HepG2 (cell line): Measurements from ENCODE around the gene FAM89B. TPM values are rescaled to one million over a fixed set of nuclear protein-coding genes. Genes with fewer than 3 reads are reported as not detected.

Source experiments
- ASH2L ChIP-seq: fragments of 300-600, 200-600 bp; sonication (generic); IDR thresholded peaks from 2 replicates; pipeline ENCODE4 v1.7.0; 2017; ENCODE audit warnings: low read depth, mild to moderate bottlenecking, moderate library complexity, mixed read lengths, low read length; ENCODE audit not compliant: insufficient read length
- BCL6 ChIP-seq: IDR thresholded peaks from 2 replicates; pipeline ENCODE4 v1.6.1; 2016; ENCODE audit warnings: missing genetic modification reagents, missing compliant biosample characterization
- EZH2 ChIP-seq: conservative IDR thresholded peaks from 2 replicates; pipeline ENCODE4 v1.6.1; 2012; ENCODE audit warnings: mild to moderate bottlenecking, low read depth, low read length, moderate library complexity
- FOXK1 ChIP-seq: sonication (generic); formaldehyde crosslinking; IDR thresholded peaks from 2 replicates; pipeline ENCODE4 v1.4.0; 2020; ENCODE audit warnings: low read depth, missing genetic modification reagents, borderline replicate concordance
- GABPB1 ChIP-seq: IDR thresholded peaks from 2 replicates; pipeline ENCODE4 v1.6.1; 2016; ENCODE audit warnings: mild to moderate bottlenecking, missing genetic modification reagents, moderate library complexity, missing compliant biosample characterization
- IRF2 ChIP-seq: IDR thresholded peaks from 2 replicates; pipeline ENCODE4 v1.6.1; 2018; ENCODE audit warnings: missing genetic modification reagents, missing compliant biosample characterization
- KLF9 ChIP-seq: IDR thresholded peaks from 2 replicates; pipeline ENCODE4 v1.6.1; 2016; ENCODE audit warnings: low read depth
- MLLT10 ChIP-seq: sonication (generic); formaldehyde crosslinking; IDR thresholded peaks from 2 replicates; pipeline ENCODE4 v1.4.0; 2020; ENCODE audit warnings: missing genetic modification reagents
- MTA3 ChIP-seq: sonication (generic); formaldehyde crosslinking; IDR thresholded peaks from 2 replicates; pipeline ENCODE4 v1.4.0; 2020; ENCODE audit warnings: missing genetic modification reagents
- NBN ChIP-seq: fragments of 450-650 bp; conservative IDR thresholded peaks from 2 replicates; pipeline ENCODE4 v1.6.1; 2017
- PAXIP1 ChIP-seq: sonication (generic); formaldehyde crosslinking; conservative IDR thresholded peaks from 2 replicates; pipeline ENCODE4 v1.4.0; 2020; ENCODE audit warnings: mild to moderate bottlenecking, missing genetic modification reagents, moderate library complexity
- SIN3A ChIP-seq: IDR thresholded peaks from 2 replicates; pipeline ENCODE4 v1.6.1; 2011; ENCODE audit warnings: low read depth, mild to moderate bottlenecking, control low read depth, low read length, borderline replicate concordance
- ZFP36L2 ChIP-seq: sonication (generic); formaldehyde crosslinking; IDR thresholded peaks from 2 replicates; pipeline ENCODE4 v1.4.0; 2020; ENCODE audit warnings: missing genetic modification reagents
- ZNF160 ChIP-seq: sonication (generic); formaldehyde crosslinking; IDR thresholded peaks from 2 replicates; pipeline ENCODE4 v1.8.0; 2022; ENCODE audit warnings: mild to moderate bottlenecking, inconsistent platforms, missing genetic modification reagents
- ZNF44 ChIP-seq: sonication (generic); formaldehyde crosslinking; IDR thresholded peaks from 2 replicates; pipeline ENCODE4 v1.5.1; 2020; ENCODE audit warnings: mild to moderate bottlenecking, missing genetic modification reagents
- ZNF607 ChIP-seq: sonication (generic); formaldehyde crosslinking; IDR thresholded peaks from 2 replicates; pipeline ENCODE4 v1.5.1; 2020; ENCODE audit warnings: missing genetic modification reagents, mild to moderate bottlenecking, borderline replicate concordance
- ZNF772 ChIP-seq: sonication (generic); formaldehyde crosslinking; IDR thresholded peaks from 2 replicates; pipeline ENCODE4 v1.5.0; 2020; ENCODE audit warnings: mild to moderate bottlenecking, missing genetic modification reagents
- polyA plus RNA-seq, 8 experiments: library from polyadenylated mRNA; depleted of rRNA in 3 of 8; stranded (reverse) in 7 of 8; unstranded in 1 of 8; fragments of >200 nt; fragmentation: Illumina TruSeq in 4 of 8; extraction: Trizol in 4 of 8; gene quantifications; 2 replicates each; pipeline versions ENCODE4 v1.2.1 to v1.2.3, GENCODE V29; 2011 to 2016; ENCODE audit warnings: low read depth in 4 of 8, missing spikeins in 1 of 8, mixed read lengths in 1 of 8; ENCODE audit not compliant: insufficient read depth in 1 of 8
- total RNA-seq, 5 experiments: library from RNA; depleted of rRNA; stranded (reverse); fragments of >200 nt; fragmentation: Illumina TruSeq; extraction: Trizol; gene quantifications; 2 replicates each; pipeline ENCODE4 v1.2.3, GENCODE V29; 2016; ENCODE audit warnings: low read depth in 1 of 5
- TF ChIP-seq, protein P1 (sequence below): sonication (generic); formaldehyde crosslinking; IDR thresholded peaks from 2 replicates; pipeline ENCODE4 v1.8.1; 2023; ENCODE audit warnings: mild to moderate bottlenecking, inconsistent platforms, moderate library complexity, missing genetic modification reagents, borderline replicate concordance
- TF ChIP-seq, protein P2 (sequence below): sonication (generic); formaldehyde crosslinking; IDR thresholded peaks from 2 replicates; pipeline ENCODE4 v1.4.0; 2020; ENCODE audit warnings: low read depth, mild to moderate bottlenecking, missing genetic modification reagents
- TF ChIP-seq, protein P3 (sequence below): sonication (generic); formaldehyde crosslinking; IDR thresholded peaks from 2 replicates; pipeline ENCODE4 v1.5.1; 2020; ENCODE audit warnings: mild to moderate bottlenecking, missing genetic modification reagents, moderate library complexity

FAM89B gene
- total and polyA plus RNA-seq, 2 of the 13 experiments (the other 11 are each of a cell fraction or from before 2014, with no cell fraction given): 5.7 to 8.0 TPM

DNA sequence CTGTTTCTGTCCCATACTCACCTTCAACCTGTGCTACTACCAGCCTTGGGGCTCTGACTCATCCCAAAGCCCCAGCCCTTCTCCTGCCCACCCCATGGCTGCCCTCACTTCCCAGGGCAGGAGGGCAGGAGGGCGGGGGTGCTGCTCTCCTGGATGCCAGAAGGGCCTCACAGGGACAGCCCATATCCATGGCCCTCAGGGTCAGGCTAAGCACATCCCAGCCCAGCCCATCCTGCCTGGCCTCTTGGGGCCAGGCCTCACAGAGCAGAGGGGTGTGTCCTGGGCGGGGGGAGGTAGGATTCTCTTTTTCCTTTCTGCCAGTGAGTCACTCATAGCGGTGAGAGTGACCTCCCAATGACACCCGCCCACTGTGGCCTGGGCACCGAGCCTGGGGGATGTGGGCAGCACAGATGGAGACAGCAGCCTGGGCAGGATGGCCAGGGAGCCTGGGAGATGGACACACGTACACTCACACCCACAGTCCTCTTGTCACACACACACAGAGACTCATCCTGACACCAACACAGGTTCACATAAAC is 16.6 kb upstream of the FAM89B start (continued):
- TF ChIP-seq PAXIP1 (peak; percentile 62), ZNF160 (CRISPR knock-in tag) (no peak), KLF9 (peak; percentile 56; the same call in 1 of the 2 replicates), SIN3A (0 out of 2 replicates have a peak, but pooled peaks have one; percentile 41), FOXK1 (CRISPR knock-in tag) (no peak), ZNF607 (no peak), NBN (no peak), ZFP36L2 (CRISPR knock-in tag) (no peak), IRF2 (CRISPR knock-in tag) (0 out of 2 replicates have a peak, but pooled peaks have one; percentile 14), MTA3 (CRISPR knock-in tag) (no peak), GABPB1 (CRISPR knock-in tag) (peak; percentile 44; the same call in 1 of the 2 replicates), ZNF44 (CRISPR knock-in tag) (no peak), BCL6 (CRISPR knock-in tag) (0 out of 2 replicates have a peak, but pooled peaks have one; percentile 23), ZNF772 (CRISPR knock-in tag) (no peak), ASH2L (no peak), MLLT10 (CRISPR knock-in tag) (no peak), EZH2 (no peak)
- TF ChIP-seq, protein P1, sequence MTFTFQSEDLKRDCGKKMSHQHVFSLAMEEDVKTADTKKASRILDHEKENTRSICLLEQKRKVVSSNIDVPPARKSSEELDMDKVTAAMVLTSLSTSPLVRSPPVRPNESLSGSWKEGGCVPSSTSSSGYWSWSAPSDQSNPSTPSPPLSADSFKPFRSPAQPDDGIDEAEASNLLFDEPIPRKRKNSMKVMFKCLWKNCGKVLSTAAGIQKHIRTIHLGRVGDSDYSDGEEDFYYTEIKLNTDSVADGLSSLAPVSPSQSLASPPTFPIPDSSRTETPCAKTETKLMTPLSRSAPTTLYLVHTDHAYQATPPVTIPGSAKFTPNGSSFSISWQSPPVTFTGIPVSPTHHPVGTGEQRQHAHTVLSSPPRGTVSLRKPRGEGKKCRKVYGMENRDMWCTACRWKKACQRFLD (CRISPR knock-in tag): no peak
- TF ChIP-seq, protein P2, sequence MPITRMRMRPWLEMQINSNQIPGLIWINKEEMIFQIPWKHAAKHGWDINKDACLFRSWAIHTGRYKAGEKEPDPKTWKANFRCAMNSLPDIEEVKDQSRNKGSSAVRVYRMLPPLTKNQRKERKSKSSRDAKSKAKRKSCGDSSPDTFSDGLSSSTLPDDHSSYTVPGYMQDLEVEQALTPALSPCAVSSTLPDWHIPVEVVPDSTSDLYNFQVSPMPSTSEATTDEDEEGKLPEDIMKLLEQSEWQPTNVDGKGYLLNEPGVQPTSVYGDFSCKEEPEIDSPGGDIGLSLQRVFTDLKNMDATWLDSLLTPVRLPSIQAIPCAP (CRISPR knock-in tag): no peak
- TF ChIP-seq, protein P3, sequence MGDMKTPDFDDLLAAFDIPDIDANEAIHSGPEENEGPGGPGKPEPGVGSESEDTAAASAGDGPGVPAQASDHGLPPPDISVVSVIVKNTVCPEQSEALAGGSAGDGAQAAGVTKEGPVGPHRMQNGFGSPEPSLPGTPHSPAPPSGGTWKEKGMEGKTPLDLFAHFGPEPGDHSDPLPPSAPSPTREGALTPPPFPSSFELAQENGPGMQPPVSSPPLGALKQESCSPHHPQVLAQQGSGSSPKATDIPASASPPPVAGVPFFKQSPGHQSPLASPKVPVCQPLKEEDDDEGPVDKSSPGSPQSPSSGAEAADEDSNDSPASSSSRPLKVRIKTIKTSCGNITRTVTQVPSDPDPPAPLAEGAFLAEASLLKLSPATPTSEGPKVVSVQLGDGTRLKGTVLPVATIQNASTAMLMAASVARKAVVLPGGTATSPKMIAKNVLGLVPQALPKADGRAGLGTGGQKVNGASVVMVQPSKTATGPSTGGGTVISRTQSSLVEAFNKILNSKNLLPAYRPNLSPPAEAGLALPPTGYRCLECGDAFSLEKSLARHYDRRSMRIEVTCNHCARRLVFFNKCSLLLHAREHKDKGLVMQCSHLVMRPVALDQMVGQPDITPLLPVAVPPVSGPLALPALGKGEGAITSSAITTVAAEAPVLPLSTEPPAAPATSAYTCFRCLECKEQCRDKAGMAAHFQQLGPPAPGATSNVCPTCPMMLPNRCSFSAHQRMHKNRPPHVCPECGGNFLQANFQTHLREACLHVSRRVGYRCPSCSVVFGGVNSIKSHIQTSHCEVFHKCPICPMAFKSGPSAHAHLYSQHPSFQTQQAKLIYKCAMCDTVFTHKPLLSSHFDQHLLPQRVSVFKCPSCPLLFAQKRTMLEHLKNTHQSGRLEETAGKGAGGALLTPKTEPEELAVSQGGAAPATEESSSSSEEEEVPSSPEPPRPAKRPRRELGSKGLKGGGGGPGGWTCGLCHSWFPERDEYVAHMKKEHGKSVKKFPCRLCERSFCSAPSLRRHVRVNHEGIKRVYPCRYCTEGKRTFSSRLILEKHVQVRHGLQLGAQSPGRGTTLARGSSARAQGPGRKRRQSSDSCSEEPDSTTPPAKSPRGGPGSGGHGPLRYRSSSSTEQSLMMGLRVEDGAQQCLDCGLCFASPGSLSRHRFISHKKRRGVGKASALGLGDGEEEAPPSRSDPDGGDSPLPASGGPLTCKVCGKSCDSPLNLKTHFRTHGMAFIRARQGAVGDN (CRISPR knock-in tag): peak; percentile 80
